GM19328 (cell line): ENCODE results near the gene AASS.
"Not testable (repeated sequence)": the region's sequence is repeated elsewhere in the genome, so short reads cannot be mapped to it uniquely, and the experiment has no call there.

Experiments
- ATAC-seq: cut with Tn5 transposase; IDR thresholded peaks from one replicate; pipeline ENCODE4 v1.9.1; 2021; ENCODE audit warnings: mild to moderate bottlenecking, moderate library complexity; ENCODE audit not compliant: unreplicated experiment

AASS gene

DNA sequence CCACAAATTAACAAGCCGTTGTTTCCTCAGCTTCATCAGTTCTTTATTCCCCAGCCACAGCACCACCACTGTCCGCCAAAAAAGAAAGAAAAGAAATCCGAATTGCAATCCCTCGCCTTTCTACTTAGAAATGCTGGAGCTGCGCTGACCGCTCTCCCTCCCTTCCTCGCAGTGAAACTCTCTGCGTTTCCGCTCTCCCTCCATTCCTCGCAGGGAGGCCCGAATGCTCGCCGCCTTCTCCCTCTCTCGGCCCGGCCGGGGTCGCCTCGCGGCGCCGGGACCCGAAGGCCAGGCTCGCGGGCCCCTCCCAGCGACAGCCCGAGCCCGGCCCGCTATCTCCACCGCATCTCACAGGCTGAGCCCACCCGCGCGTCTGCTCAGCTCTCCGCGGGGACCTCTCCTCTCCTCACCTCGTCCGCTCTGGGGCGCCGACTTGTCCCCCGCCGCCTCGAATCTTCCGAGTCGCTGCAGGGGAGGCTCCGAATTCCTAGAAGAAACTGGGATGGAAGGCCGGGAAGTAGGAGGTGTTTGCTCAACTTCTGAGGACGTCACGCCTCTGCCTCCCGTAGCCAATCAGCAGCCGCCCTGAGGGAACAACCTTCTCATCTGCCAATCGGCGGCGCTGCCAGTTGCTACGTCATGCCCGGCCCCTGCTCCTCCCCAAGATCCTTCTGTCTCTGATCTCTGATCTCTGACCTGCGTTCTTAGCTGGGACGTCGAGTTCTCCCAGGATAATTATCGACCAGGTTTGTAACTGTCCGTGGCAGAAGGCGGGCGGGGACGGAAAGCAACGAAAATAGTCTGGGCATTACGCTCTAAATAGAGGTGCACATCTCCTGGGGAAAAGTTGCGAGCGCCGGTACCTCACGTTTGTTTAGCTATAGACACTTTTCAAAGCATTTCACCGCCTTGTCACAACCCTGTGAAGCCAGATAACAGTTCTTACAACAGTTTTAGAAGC, at the start of gene AASS:
Gene AASS (minus strand): TSS at position 499 of the 961 bp plus-strand sequence. CDS start 10,523 bp downstream, outside the sequence.
- ATAC-seq, result peak; percentile 100

GRCh38 chr7:122188785-122189184, 44.7 kb upstream of the AASS start:
- no peak for ATAC-seq

- ATAC-seq, result no peak
These were observed 39.1 kb upstream of the AASS start for GRCh38 chr7:122183106-122183505.

DNA sequence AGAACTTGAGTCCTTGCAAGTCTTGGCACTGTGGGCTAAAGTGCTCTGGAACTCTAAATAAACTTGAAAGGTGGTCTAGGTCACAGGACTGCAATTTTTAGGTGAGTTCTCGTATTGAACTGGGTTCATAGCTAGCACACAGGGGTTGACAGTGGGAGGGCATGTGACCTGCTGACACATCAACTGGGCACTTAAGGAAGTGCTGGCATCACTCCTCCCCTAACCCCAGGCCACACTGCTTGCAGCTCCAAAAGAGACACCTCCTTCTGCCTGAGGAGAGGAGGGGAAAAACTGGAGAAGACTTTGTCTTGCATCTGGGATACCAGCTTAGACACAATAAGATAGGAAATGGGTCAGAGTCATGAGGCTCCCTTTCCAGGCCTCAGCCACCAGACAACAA, 38.0 kb upstream of the AASS start:
- no peak for ATAC-seq

GRCh38 chr7:122172144-122172543, 28.1 kb upstream of the AASS start:
- not testable (repeated sequence) for ATAC-seq

GRCh38 chr7:122166740-122167139, 22.7 kb upstream of the AASS start:
- ATAC-seq, result no peak

DNA sequence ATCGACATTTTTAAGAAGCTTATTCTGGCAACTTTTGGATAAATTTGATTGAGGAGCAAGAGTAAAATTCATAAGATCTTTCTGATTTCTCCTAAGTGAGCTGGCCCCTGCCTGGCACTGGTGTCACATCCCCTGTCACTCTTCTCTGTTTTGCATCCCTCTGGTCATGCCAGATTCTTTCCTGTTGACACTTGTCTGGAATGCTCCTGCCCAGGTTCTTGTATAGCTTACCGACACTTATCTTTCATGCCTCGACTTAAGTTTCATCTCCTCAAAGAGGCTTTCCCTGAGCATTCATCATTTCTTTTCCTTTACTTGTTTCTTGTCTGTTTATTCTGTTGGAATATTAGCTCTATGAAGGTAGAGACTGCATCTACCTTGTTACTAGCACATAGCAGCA, 22.2 kb upstream of the AASS start:
- no peak for ATAC-seq

GRCh38 chr7:122161628-122162027, 17.6 kb upstream of the AASS start:
- ATAC-seq, result no peak

GRCh38 chr7:122155566-122155965, 11.5 kb upstream of the AASS start:
- ATAC-seq, result no peak

DNA sequence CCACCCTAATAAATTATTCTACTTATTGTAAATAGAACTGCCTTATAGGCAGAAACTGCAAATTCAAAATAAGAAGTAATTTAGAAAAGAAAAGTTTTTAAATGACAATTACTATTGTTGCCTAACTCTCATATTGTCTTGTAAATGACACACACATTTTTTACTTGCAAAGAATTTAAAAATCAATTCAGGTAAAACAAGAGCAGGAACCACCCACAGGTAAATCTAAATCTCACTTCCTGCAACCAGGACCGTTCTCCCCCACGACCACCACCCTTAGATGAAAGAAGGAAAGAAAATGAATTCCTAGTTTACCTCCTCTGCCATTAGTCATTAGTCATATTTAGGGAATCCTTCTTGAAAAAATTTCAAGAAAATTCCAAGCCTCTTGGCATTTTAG, 4.8 kb upstream of the AASS start:
- no peak for ATAC-seq

DNA sequence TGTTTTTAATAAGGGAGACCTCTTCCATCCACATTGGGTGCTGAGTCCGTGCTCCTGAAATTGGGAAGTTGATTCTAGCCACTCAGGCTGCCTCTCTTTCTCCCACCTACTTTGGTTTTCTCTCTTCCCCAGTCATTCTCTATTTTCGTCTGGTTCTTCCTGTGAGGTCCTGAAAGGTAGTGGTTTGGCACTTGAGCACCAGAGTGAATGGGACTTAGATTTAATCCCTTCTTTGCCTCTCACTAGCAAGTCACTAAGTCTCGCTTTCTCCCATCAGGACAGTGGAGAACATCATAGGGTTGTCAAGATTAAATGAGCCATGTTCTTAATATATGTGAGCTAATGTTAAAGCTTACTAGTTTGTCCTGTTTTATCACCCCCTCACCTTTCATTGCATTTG, 4.0 kb upstream of the AASS start:
- no peak for ATAC-seq

GRCh38 chr7:122145937-122146645, 2.0 kb upstream of the AASS start:
- ATAC-seq, result no peak

GRCh38 chr7:122143376-122143750, 686 bp downstream of the AASS start:
- no peak for ATAC-seq

GRCh38 chr7:122140918-122141317, 3.1 kb downstream of the AASS start:
- ATAC-seq, result no peak

DNA sequence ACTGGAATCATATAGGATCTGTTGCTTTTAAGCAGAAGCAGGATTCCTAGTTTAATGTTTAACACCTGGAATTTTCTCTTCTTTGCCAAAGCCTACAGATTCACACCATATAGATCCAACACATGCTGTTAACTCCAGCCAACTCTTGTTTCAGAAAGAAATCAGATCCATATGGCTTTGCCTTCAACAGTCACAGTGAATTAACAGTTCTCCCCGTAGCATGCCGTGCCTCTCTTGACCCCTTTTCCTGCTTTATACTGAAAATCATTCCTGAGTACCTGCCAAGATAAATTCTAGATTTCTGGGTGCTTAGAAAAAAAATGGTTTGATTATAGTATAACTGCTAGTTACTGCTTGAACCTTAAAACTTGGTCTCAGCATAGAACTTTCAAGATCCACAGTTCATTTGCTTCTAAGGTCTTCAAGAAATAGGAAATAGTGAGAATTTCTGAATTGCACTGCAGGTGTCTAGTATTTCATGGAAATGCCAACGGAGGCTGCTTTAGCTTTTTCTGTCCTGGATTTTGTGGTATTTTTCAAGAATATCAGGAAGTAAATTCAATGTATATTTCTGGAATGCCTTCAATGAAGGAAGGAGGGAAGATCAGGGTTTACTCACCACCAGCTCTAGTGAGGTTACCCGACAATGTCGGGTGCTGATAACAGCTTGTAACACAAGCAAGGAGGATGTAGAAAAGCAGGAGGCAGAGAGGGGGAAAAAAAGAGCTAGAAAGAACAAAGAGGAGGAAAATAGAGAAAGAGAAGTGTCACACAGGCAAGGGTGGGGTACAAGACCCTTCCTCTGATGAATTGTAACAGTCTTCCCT, 6.6 kb downstream of the AASS start:
- no peak for ATAC-seq

- no peak for ATAC-seq
These were observed 7.3 kb downstream of the AASS start for GRCh38 chr7:122136639-122137245.

DNA sequence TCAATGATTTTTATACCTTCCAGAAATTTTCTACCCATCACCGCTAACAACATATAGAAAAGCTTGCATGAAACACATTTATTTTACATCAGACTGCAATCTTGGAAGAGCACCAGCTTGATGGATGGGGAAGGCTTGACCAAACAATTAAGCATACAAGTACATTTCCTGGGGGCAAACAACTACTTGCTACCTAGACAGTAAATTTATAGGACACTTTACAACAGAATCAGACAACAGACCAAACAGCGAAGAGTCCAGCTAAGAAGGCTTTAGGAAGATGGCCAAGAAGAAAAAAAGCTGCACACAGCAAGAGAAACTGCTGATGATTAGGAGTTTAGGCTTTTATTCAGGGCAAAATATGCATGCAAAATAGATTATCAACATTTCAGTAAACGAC, 8.0 kb downstream of the AASS start:
- no peak for ATAC-seq

DNA sequence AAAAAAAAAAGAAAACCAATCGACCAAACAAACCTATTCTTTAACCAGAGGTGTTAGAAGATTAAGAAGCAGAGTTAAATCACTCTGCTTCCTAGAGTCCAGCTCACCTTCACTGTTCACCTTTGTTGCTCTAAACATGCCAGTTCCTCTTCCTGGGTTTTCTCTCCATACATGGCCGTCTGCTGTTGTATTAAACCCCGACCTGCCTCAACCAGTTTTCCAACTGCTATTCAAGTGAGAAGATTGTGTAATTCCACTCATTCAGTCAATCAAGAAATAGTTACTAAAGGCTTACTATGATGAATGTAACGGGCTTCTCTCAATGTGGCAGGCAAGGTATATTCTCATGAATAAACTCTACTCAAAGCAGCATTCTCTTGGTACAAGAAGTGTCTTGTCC, 8.8 kb downstream of the AASS start:
- no peak for ATAC-seq

DNA sequence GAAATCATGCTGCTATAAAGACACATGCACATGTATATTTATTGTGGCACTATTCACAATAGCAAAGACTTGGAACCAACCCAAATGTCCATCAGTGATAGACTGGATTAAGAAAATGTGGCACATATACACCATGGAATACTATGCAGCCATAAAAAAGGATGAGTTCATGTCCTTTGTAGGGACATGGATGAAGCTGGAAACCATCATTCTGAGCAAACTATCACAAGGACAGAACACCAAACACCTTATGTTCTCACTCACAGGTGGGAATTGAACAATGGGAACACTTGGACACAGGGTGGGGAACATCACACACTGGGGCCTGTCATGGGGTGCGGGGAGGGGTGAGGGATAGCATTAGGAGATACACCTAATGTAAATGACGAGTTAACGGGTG, 9.3 kb downstream of the AASS start:
- ATAC-seq, result not testable (repeated sequence)

DNA sequence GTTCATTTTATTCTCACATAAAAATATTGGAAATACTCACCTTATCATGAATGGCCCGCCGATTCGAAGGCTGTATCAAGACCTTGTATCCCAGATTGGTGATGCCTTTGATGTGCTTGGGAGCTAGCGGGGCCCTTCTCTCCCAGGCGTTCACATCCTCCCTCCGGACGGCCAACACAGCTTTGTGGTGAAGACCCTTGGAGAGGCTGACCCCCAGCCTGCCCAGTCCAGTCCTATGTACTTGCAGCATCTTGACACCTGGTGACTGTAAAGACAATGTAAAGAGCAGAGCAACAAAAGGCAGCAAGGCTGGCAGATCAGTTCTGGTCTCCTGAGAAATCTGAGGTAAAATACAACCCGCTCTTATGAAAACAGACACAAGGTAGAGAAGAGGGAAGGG, 10.6 kb downstream of the AASS start:
- no peak for ATAC-seq

- no peak for ATAC-seq
These were observed 11.7 kb downstream of the AASS start for GRCh38 chr7:122132341-122132740.
